ENCODE data around the gene SLC9A5. TPM values are rescaled to one million over a fixed set of nuclear protein-coding genes. Genes with fewer than 3 reads are reported as not detected.

SLC9A5 gene
- total RNA-seq, 2 experiments from 2014 or later, result 5.8 to 6.1 TPM

GRCh38 chr16:67277294-67277998 is 28.7 kb downstream of the SLC9A5 start:
- Mint-ChIP-seq H3K27ac (peak overlapping the region; percentile 62), H3K9me3 (no peaks in the 10 kb centered on the region), H3K4me3 (peak overlapping the region; percentile 89), H3K27me3 (no peaks in the 10 kb centered on the region), H3K36me3 (peaks cover 18% of the 10 kb centered on the region), H3K4me1 (peaks cover 10% of the 10 kb centered on the region)
- DNase-seq, result peak; percentile 36

DNA sequence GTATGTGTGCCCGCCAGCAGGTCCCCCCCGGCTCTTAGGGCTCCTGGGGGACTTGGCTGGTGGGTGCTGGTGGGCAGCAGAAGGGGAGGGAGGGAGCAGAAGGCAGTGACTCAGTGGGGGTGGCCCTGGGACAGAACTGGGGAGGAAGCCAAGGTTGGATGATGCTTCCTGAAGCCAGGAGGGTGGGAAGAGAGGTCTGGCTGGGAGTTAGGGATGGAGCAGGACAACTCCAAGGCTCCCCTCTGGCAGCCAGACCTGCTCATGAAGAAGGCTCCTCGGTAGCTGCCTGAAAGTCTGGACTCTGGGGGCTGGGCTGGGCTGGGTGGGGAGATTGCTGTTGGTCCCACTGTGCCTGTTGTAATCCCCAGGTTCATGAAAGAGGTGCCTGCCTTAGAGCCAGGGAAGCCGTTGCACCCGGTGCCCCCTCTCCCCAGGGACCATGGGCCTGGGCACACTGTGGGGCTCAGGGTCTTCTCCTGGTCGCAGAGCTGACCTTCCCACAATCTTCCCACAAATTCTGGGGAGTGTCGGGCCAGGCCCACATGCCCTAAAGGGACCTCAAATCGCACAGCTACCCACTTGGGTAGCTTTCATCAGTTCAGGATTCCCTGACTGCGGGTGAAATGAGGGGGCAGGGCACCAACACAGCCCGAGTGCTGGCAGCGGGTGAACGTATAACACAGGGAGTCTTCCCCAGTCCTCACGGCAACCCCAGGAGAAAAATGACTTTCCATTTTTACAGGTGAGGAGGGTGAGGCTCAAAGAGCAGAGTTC is 29.4 kb downstream of the SLC9A5 start:
- no peak for DNase-seq
- peaks cover 10% of the 10 kb centered on the region for H3K4me1 Mint-ChIP-seq
- H3K4me3 Mint-ChIP-seq, result peak overlapping the region; percentile 89
- H3K27ac Mint-ChIP-seq, result peak overlapping the region; percentile 86
- H3K36me3 Mint-ChIP-seq, result peaks cover 18% of the 10 kb centered on the region
- no peaks in the 10 kb centered on the region for H3K9me3 Mint-ChIP-seq
- H3K27me3 Mint-ChIP-seq, result no peaks in the 10 kb centered on the region

DNA sequence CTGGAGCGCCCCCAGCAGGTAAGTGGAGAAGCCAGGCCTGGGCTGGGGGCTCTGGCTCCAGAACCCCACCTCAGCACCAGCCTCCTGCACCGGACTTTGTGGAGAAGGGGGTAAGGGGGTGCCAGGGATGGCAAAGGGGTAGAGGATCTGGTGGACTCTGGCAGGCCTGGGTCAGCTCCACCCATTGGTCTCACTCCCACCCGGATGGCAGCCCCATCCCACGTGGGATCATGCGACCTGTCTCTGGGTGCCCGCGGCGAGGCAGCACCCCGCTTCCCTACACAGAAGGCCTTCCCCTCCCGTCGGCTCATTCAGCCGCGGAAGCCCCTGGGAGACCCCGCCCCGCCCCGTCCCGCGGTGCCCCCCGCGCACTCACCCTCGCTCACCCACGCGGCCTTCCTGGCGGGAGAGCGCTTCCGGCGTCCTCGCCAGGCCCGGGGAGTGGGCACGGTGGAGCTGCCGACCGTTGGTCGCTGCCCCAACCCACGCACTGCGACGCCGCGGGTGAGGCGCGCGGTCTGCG is 30.1 kb downstream of the SLC9A5 start:
- no peaks in the 10 kb centered on the region for H3K27me3 Mint-ChIP-seq
- no peak for DNase-seq
- H3K4me3 Mint-ChIP-seq, result peak overlapping the region; percentile 89
- H3K4me1 Mint-ChIP-seq, result peaks cover 10% of the 10 kb centered on the region
- H3K27ac Mint-ChIP-seq, result peak overlapping the region; percentile 86
- peaks cover 18% of the 10 kb centered on the region for H3K36me3 Mint-ChIP-seq
- H3K9me3 Mint-ChIP-seq, result no peaks in the 10 kb centered on the region

GRCh38 chr16:67279296-67280089 is 30.7 kb downstream of the SLC9A5 start, which contains the start of gene PLEKHG4:
Gene PLEKHG4 (plus strand): TSS chr16:67279532. CDS start chr16:67280045, 513 bp downstream.
- DNase-seq, result peak; percentile 89
- no peaks in the 10 kb centered on the region for H3K27me3 Mint-ChIP-seq
- H3K4me1 Mint-ChIP-seq, result peaks cover 10% of the 10 kb centered on the region
- H3K36me3 Mint-ChIP-seq, result peaks cover 18% of the 10 kb centered on the region
- peak within 1 kb of the TSS; percentile 89 for H3K4me3 Mint-ChIP-seq
- H3K9me3 Mint-ChIP-seq, result no peaks in the 10 kb centered on the region
- peak within 1 kb of the TSS; percentile 86 for H3K27ac Mint-ChIP-seq

DNA sequence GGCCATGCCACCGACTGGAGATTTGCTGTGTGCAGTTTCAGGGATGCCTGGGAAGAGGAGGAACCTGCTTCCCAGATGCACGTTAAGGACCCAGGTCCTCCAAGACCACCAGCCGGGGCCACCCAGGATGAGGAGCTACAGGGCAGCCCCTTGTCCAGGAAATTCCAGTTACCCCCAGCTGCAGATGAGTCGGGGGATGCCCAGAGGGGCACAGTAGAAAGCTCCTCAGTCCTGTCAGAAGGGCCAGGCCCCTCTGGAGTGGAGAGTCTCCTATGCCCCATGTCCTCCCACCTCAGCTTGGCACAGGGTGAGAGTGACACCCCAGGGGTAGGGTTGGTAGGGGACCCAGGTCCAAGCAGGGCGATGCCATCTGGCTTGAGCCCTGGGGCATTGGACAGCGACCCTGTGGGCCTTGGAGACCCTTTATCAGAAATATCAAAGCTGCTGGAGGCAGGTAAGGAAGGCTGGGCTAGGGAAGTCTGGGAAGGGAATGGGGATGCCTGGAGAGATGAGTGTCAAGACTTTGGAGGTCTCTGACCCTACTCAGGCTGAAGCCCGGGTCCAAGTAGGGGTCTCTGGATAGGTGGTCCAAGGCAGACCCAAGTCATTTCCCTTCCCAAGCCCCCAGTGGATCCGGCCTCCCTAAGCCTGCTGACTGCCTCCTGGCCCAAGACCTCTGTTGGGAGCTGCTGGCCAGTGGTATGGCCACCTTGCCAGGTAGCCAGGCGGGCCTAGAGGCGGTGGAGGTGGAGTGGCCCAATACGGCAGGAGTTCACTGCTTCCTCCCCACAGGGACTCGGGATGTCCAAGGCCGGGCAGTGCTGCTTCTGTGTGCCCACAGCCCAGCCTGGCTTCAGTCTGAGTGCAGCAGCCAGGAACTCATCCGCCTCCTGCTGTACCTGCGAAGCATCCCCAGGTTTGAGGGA is 31.6 kb downstream of the SLC9A5 start:
- no peaks in the 10 kb centered on the region for H3K27me3 Mint-ChIP-seq
- H3K27ac Mint-ChIP-seq, result no peak overlapping the region
- no peak for DNase-seq
- peaks cover 10% of the 10 kb centered on the region for H3K4me1 Mint-ChIP-seq
- no peaks in the 10 kb centered on the region for H3K9me3 Mint-ChIP-seq
- peaks cover 16% of the 10 kb centered on the region for H3K36me3 Mint-ChIP-seq
- peak overlapping the region; percentile 56 for H3K4me3 Mint-ChIP-seq

DNA sequence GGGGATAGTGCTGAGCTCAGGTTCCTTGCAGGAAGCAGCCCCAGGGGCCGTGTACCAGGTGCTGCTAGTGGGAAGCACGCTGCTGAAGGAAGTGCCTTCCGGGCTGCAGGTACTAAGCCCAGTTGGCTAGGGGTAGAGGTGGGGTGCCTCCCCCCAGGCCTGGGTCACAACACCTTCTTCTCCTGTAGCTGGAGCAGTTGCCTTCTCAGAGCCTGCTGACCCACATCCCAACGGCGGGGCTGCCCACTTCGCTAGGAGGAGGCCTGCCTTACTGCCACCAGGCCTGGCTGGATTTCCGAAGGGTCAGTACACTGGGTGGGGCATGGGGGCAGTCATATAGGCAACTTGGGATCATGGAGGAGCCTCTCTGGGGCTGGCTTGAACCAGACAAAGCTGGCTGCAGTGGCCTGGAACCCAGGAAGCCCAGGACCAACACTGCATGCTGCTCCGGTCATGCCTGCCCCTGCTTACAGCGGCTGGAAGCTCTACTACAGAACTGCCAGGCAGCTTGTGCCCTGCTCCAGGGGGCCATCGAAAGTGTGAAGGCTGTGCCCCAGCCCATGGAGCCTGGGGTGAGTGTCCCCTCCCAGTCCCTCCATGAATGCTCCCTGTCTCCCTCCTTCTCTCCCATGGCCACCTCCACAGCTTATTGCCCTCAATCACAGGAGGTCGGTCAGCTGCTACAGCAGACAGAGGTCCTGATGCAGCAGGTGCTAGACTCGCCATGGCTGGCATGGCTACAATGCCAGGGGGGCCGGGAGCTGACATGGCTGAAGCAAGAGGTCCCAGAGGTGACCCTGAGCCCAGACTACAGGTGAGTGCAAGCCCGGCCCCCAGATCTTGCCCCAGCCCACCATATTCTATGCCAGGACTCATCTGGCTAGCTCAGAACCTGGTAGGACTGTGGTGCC is 33.0 kb downstream of the SLC9A5 start:
- H3K27ac Mint-ChIP-seq, result no peak overlapping the region
- no peak overlapping the region for H3K4me3 Mint-ChIP-seq
- no peak for DNase-seq
- peaks cover 10% of the 10 kb centered on the region for H3K4me1 Mint-ChIP-seq
- peaks cover 15% of the 10 kb centered on the region for H3K36me3 Mint-ChIP-seq
- no peaks in the 10 kb centered on the region for H3K27me3 Mint-ChIP-seq
- H3K9me3 Mint-ChIP-seq, result no peaks in the 10 kb centered on the region

- peaks cover 6% of the 10 kb centered on the region for H3K4me1 Mint-ChIP-seq
- no peaks in the 10 kb centered on the region for H3K27me3 Mint-ChIP-seq
- H3K36me3 Mint-ChIP-seq, result peaks cover 14% of the 10 kb centered on the region
- no peak overlapping the region for H3K4me3 Mint-ChIP-seq
- H3K27ac Mint-ChIP-seq, result no peak overlapping the region
- H3K9me3 Mint-ChIP-seq, result no peaks in the 10 kb centered on the region
- no peak for DNase-seq
Measured at GRCh38 chr16:67282447-67282805, 33.6 kb downstream of the SLC9A5 start.

DNA sequence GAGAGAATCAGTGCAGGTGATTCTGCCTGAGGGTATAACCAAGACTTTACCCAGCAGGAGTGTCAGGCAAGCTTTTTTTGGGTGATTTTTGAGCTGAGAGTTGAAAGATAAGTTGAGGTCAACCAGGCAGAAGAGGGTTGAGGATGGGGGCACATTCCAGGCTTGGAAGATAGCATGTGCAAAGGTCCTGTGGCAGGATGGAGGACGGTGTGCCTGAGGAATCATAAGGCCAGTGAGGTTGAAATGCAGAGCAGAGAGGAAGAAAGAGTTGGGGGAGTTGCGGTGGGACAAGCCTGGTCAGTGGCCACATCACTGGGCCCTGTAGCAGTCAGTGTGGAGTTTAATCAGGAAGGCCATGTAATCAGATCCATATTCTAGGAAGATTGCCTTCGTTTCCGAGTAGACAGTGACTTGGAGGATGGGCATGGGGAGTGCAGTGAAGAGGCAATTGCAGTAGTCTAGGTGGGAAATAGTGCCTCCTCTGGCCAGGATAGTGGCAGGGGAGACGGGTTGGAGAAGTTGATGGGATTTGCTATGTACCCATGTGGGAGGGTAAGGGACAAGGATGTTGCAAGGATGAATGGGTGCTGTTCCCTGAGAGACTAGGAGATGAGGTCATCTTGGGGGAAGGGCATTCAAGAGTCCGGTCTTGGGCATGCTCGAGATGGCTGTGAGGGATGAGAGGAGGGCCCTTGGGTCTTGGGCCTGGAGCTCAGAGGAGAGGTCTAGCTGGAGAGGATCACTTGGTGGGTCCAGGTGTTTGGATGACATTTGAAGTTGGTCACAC is 34.5 kb downstream of the SLC9A5 start:
- no peak for DNase-seq
- Mint-ChIP-seq H3K36me3 (peaks cover 12% of the 10 kb centered on the region), H3K9me3 (no peaks in the 10 kb centered on the region), H3K4me1 (no peaks in the 10 kb centered on the region), H3K27ac (no peak overlapping the region), H3K4me3 (no peak overlapping the region), H3K27me3 (no peaks in the 10 kb centered on the region)

DNA sequence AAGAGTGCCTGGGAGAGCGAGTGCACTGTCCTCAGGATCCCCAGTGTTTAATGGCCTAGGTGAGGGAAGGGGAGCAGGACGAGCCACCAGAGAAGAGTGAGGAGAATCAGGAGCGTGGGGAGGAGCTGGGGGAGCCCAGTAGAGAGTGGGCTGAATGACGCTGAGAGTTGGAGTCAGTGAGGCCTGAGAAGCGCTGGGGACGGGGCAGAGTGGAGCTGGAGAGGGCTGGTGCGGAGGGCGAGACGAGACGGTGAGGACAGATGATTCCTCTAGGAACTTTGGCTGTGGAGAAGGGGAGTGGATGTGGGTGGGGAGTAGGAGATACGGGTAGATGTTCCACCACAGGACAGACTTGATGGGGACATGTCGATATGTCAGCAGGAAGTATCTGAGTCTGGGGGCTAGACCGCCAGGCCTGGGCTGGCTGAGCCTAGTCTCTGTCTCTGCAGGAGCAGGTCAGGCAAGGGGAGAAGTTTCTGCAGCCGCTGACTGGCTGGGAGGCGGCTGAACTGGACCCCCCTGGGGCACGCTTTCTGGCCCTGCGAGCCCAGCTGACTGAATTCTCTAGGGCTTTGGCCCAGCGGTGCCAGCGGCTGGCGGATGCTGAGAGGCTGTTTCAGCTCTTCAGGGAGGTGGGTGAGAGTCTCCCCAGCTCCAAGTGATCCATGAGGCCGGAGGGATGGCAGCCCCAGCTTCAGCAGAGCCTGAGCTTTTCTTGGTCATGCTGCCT is 35.2 kb downstream of the SLC9A5 start:
- no peak overlapping the region for H3K27ac Mint-ChIP-seq
- DNase-seq, result no peak
- H3K36me3 Mint-ChIP-seq, result peaks cover 12% of the 10 kb centered on the region
- H3K9me3 Mint-ChIP-seq, result no peaks in the 10 kb centered on the region
- no peak overlapping the region for H3K4me3 Mint-ChIP-seq
- H3K27me3 Mint-ChIP-seq, result no peaks in the 10 kb centered on the region
- no peaks in the 10 kb centered on the region for H3K4me1 Mint-ChIP-seq

DNA sequence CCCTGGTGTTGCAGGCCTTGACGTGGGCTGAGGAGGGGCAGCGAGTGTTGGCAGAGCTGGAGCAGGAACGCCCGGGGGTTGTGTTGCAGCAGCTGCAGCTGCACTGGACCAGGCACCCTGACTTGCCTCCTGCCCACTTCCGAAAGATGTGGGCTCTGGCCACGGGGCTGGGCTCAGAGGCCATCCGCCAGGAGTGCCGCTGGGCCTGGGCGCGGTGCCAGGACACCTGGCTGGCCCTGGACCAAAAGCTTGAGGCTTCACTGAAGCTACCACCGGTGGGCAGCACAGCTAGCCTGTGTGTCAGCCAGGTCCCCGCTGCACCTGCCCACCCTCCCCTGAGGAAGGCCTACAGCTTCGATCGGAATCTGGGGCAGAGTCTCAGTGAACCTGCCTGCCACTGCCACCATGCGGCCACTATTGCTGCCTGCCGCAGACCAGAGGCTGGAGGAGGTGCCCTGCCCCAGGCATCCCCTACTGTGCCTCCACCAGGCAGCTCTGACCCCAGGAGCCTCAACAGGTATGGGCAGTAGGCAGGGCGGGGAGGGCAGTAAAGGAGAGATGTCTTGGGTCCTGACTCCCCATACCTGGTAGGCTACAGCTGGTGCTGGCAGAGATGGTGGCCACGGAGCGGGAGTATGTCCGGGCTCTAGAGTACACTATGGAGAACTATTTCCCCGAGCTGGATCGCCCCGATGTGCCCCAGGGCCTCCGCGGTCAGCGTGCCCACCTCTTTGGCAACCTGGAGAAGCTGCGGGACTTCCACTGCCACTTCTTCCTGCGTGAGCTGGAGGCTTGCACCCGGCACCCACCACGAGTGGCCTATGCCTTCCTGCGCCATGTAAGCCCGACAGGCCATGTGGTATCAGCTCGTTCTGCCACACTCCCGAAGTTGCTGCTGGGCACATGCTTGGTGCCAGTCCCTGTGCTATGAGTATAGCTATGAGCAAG is 36.2 kb downstream of the SLC9A5 start:
- H3K36me3 Mint-ChIP-seq, result peaks cover 12% of the 10 kb centered on the region
- H3K9me3 Mint-ChIP-seq, result no peaks in the 10 kb centered on the region
- H3K27me3 Mint-ChIP-seq, result no peaks in the 10 kb centered on the region
- no peak overlapping the region for H3K27ac Mint-ChIP-seq
- H3K4me3 Mint-ChIP-seq, result no peak overlapping the region
- peaks cover 6% of the 10 kb centered on the region for H3K4me1 Mint-ChIP-seq
- no peak for DNase-seq

DNA sequence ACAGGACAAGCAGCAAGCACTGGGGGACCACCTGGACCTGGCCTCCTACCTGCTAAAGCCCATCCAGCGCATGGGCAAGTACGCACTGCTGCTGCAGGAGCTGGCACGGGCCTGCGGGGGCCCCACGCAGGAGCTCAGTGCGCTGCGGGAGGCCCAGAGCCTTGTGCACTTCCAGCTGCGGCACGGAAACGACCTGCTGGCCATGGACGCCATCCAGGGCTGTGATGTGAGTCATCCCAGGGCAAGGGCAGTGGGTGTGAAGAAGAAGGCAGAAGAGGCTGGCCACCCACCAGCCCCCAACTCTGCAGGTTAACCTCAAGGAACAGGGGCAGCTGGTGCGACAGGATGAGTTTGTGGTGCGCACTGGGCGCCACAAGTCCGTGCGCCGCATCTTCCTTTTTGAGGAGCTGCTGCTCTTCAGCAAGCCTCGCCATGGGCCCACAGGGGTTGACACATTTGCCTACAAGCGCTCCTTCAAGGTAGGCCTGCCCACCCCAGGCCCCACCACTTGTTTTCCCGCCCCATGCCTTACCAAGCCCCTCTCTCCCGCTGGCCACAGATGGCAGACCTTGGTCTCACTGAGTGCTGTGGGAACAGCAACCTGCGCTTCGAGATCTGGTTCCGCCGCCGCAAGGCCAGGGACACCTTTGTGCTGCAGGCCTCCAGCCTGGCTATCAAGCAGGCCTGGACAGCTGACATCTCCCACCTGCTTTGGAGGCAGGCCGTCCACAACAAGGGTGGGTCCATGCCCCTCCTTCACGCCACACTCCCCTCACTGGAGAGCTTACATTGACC is 37.9 kb downstream of the SLC9A5 start:
- Mint-ChIP-seq H3K36me3 (peaks cover 10% of the 10 kb centered on the region), H3K4me3 (no peak overlapping the region), H3K4me1 (peaks cover 6% of the 10 kb centered on the region), H3K9me3 (no peaks in the 10 kb centered on the region), H3K27me3 (no peaks in the 10 kb centered on the region), H3K27ac (no peak overlapping the region)
- DNase-seq, result no peak

Data from activated naive CD8-positive, alpha-beta T cell treated with anti-CD3 and anti-CD28 coated beads for 36 hours (primary cell).